Stromal cell of bone marrow (primary cell): ENCODE results near the gene ZIC5.
A peak's percentile ranks its signal among the peaks of the same experiment; 100 is the strongest.
"Not testable (repeated sequence)": the region's sequence is repeated elsewhere in the genome, so short reads cannot be mapped to it uniquely, and the experiment has no call there.

Experiments used
- DNase-seq: peaks from one replicate; pipeline ENCODE4 v3.0.0-alpha.2; 2012; ENCODE audit warnings: low read depth

The ZIC5 gene

GRCh38 chr13:99959540-99960230, 11.9 kb downstream of the ZIC5 start:
- DNase-seq, result no peak

- no peak for DNase-seq
These were observed 12.4 kb downstream of the ZIC5 start for GRCh38 chr13:99959127-99959539.

- no peak for DNase-seq
These were observed 13.0 kb downstream of the ZIC5 start for GRCh38 chr13:99958406-99959126.

GRCh38 chr13:99956473-99957349, 14.9 kb downstream of the ZIC5 start:
- DNase-seq, result no peak

GRCh38 chr13:99955747-99956472, 15.7 kb downstream of the ZIC5 start:
- DNase-seq, result peak; percentile 8

GRCh38 chr13:99955107-99955746, 16.3 kb downstream of the ZIC5 start:
- DNase-seq, result no peak

GRCh38 chr13:99953138-99953755, 18.3 kb downstream of the ZIC5 start:
- DNase-seq, result no peak

GRCh38 chr13:99951666-99952065, 19.9 kb downstream of the ZIC5 start:
- DNase-seq, result not testable (repeated sequence)

GRCh38 chr13:99949679-99950413, 21.7 kb downstream of the ZIC5 start:
- no peak for DNase-seq

GRCh38 chr13:99948907-99949678, 22.5 kb downstream of the ZIC5 start:
- DNase-seq, result no peak

GRCh38 chr13:99948411-99948810, 23.2 kb downstream of the ZIC5 start:
- DNase-seq, result no peak

- no peak for DNase-seq
These were observed 23.9 kb downstream of the ZIC5 start for GRCh38 chr13:99947666-99948065.

- not testable (repeated sequence) for DNase-seq
These were observed 26.1 kb downstream of the ZIC5 start for GRCh38 chr13:99945515-99945914.

- no peak for DNase-seq
These were observed 27.0 kb downstream of the ZIC5 start for GRCh38 chr13:99944606-99945005.

- DNase-seq, result no peak
These were observed 27.5 kb downstream of the ZIC5 start for GRCh38 chr13:99944102-99944501.

- DNase-seq, result no peak
These were observed 29.7 kb downstream of the ZIC5 start for GRCh38 chr13:99941911-99942310.

GRCh38 chr13:99941086-99941485, 30.5 kb downstream of the ZIC5 start:
- DNase-seq, result no peak

GRCh38 chr13:99938635-99939034, 32.9 kb downstream of the ZIC5 start:
- DNase-seq, result no peak

GRCh38 chr13:99935772-99936171, 35.8 kb downstream of the ZIC5 start:
- no peak for DNase-seq

GRCh38 chr13:99932912-99933311, 38.7 kb downstream of the ZIC5 start:
- DNase-seq, result no peak
